ENCODE data around the gene ADH5. TPM values are rescaled to one million over a fixed set of nuclear protein-coding genes. Genes with fewer than 3 reads are reported as not detected.
"Not testable (repeated sequence)": the region's sequence is repeated elsewhere in the genome, so short reads cannot be mapped to it uniquely, and the experiment has no call there.

Gene ADH5
- total and polyA plus RNA-seq, 2 donors (not counting 1 experiment from before 2014, with no cell fraction given), result 23.9 to 65.6 TPM

- Histone ChIP-seq H2AFZ (ENCODE audit: insufficient read depth, low read depth, low read length, poor library complexity, severe bottlenecking) (no peak overlapping the region), H3K4me3 (ENCODE audit: control extremely low read depth in 1 of 5, extremely low read depth in 1 of 5, insufficient read depth in 1 of 5, low read depth in 2 of 5, low read length in 4 of 5) (no peak overlapping the region), H3K4me2 (replicated peaks; ENCODE audit: low read depth, low read length, poor library complexity, severe bottlenecking) (no peak overlapping the region), H3K9me3 (ENCODE audit: control extremely low read depth in 1 of 3, control insufficient read depth in 2 of 3, insufficient read depth in 1 of 3, low read length in 2 of 3) (no peaks in the 10 kb centered on the region), H3K27me3 (replicated peaks in 1 of 4; ENCODE audit: control extremely low read depth in 1 of 4, control insufficient read depth in 3 of 4, insufficient read depth in 4 of 4, low read length in 3 of 4) (no peaks in the 10 kb centered on the region), H3K9ac (ENCODE audit: low read length) (no peak overlapping the region), H3K36me3 (replicated peaks in 1 of 2; ENCODE audit: control extremely low read depth in 1 of 2, control insufficient read depth in 1 of 2, extremely low read depth in 1 of 2, insufficient read depth in 2 of 2, low read length in 1 of 2) (peaks cover 6 to 54% of the 10 kb centered on the region in 2 experiments), H3K27ac (ENCODE audit: low read length in 2 of 2) (no peak overlapping the region), H3K79me2 (ENCODE audit: control insufficient read depth, insufficient read depth, low read length) (no peaks in the 10 kb centered on the region), H3K4me1 (ENCODE audit: control insufficient read depth in 2 of 2, insufficient read depth in 2 of 2, low read length in 2 of 2) (no peaks in the 10 kb centered on the region), H4K20me1 (ENCODE audit: control insufficient read depth, insufficient read depth, low read length, poor library complexity, severe bottlenecking) (no peaks in the 10 kb centered on the region)
- no peak for TF ChIP-seq EZH2 (IDR thresholded peaks at IDR 0.05; ENCODE audit: borderline replicate concordance, insufficient read depth, low read depth, low read length, poor library complexity, severe bottlenecking)
- H3K27ac Mint-ChIP-seq, result peak overlapping the region; percentile 20
- H3K4me1 Mint-ChIP-seq, result no peaks in the 10 kb centered on the region
- CTCF ChIA-PET, result no interaction called here
- no peak overlapping the region for H3K4me3 Mint-ChIP-seq
- intact Hi-C loops (cut with micrococcal nuclease), result no loop called here
- no peak for ATAC-seq (ENCODE audit: low read depth)
- no peak for DNase-seq
- no peaks in the 10 kb centered on the region for H3K9me3 Mint-ChIP-seq (ENCODE audit: insufficient read depth)
- no peaks in the 10 kb centered on the region for H3K27me3 Mint-ChIP-seq
- POLR2A ChIA-PET, result no interaction called here
- WGBS (ENCODE audit: insufficient coverage), result no CpG with 5 or more reads among the region's 5 CpGs
These were observed 17.4 kb downstream of the ADH5 start for GRCh38 chr4:99071159-99071558.

- WGBS (ENCODE audit: insufficient coverage), result no CpG with 5 or more reads among the region's 1 CpG
- H3K36me3 ChIP-seq (replicated peaks in 1 of 2; ENCODE audit: control extremely low read depth in 1 of 2, control insufficient read depth in 1 of 2, extremely low read depth in 1 of 2, insufficient read depth in 2 of 2, low read length in 1 of 2), result peaks cover 8 to 24% of the 10 kb centered on the region in 2 experiments
- no peaks in the 10 kb centered on the region for H3K9me3 ChIP-seq (ENCODE audit: control extremely low read depth in 1 of 3, control insufficient read depth in 2 of 3, insufficient read depth in 1 of 3, low read length in 2 of 3)
These were observed 21.0 kb downstream of the ADH5 start for GRCh38 chr4:99067617-99068016.

GRCh38 chr4:99065521-99065920 lies 23.1 kb downstream of the ADH5 start:
- WGBS (ENCODE audit: insufficient coverage), result no CpG with 5 or more reads among the region's 2 CpGs
- H2AFZ ChIP-seq (ENCODE audit: insufficient read depth, low read depth, low read length, poor library complexity, severe bottlenecking); H3K27ac Mint-ChIP-seq; POLR2A ChIA-PET; H3K27me3 Mint-ChIP-seq; ATAC-seq (ENCODE audit: low read depth); H3K4me2 ChIP-seq (replicated peaks; ENCODE audit: low read depth, low read length, poor library complexity, severe bottlenecking); H3K4me3 ChIP-seq (ENCODE audit: control extremely low read depth in 1 of 5, extremely low read depth in 1 of 5, insufficient read depth in 1 of 5, low read depth in 2 of 5, low read length in 4 of 5); H3K9me3 Mint-ChIP-seq (ENCODE audit: insufficient read depth); H3K4me3 Mint-ChIP-seq; DNase-seq; H3K9ac ChIP-seq (ENCODE audit: low read length); H3K9me3 ChIP-seq (ENCODE audit: control extremely low read depth in 1 of 3, control insufficient read depth in 2 of 3, insufficient read depth in 1 of 3, low read length in 2 of 3); H4K20me1 ChIP-seq (ENCODE audit: control insufficient read depth, insufficient read depth, low read length, poor library complexity, severe bottlenecking); H3K27ac ChIP-seq (ENCODE audit: low read length in 2 of 2); intact Hi-C loops (cut with micrococcal nuclease); H3K4me1 ChIP-seq (ENCODE audit: control insufficient read depth in 2 of 2, insufficient read depth in 2 of 2, low read length in 2 of 2); H3K79me2 ChIP-seq (ENCODE audit: control insufficient read depth, insufficient read depth, low read length); H3K27me3 ChIP-seq (replicated peaks in 1 of 4; ENCODE audit: control extremely low read depth in 1 of 4, control insufficient read depth in 3 of 4, insufficient read depth in 4 of 4, low read length in 3 of 4); H3K4me1 Mint-ChIP-seq: not testable (repeated sequence)
- CTCF ChIA-PET, result interaction anchor here (1.3 kb wide), 1 partner anchor 9 kb away, joined by 5 read pairs; no protein-coding TSS in a partner anchor
- peaks cover 8 to 19% of the 10 kb centered on the region in 2 experiments for H3K36me3 ChIP-seq (replicated peaks in 1 of 2; ENCODE audit: control extremely low read depth in 1 of 2, control insufficient read depth in 1 of 2, extremely low read depth in 1 of 2, insufficient read depth in 2 of 2, low read length in 1 of 2)

More at GRCh38 chr4:99067617-99068016, 21.0 kb downstream of the ADH5 start:
- ChIA-PET POLR2A (no interaction called here), CTCF (interaction anchor here (0.9 to 1.5 kb wide), 2 partner anchors 12 kb away, joined by 3 to 6 read pairs; no protein-coding TSS in a partner anchor)
- intact Hi-C loops (cut with micrococcal nuclease), result no loop called here
- no peaks in the 10 kb centered on the region for H4K20me1 ChIP-seq (ENCODE audit: control insufficient read depth, insufficient read depth, low read length, poor library complexity, severe bottlenecking)
- no peak overlapping the region for H3K4me2 ChIP-seq (replicated peaks; ENCODE audit: low read depth, low read length, poor library complexity, severe bottlenecking)
- H3K4me3 Mint-ChIP-seq, result no peak overlapping the region
- H3K4me1 ChIP-seq (ENCODE audit: control insufficient read depth in 2 of 2, insufficient read depth in 2 of 2, low read length in 2 of 2), result no peaks in the 10 kb centered on the region
- H2AFZ ChIP-seq (ENCODE audit: insufficient read depth, low read depth, low read length, poor library complexity, severe bottlenecking), result no peak overlapping the region
- DNase-seq (no peak), ATAC-seq (ENCODE audit: low read depth) (no peak)
- no peaks in the 10 kb centered on the region for H3K27me3 Mint-ChIP-seq
- H3K9me3 Mint-ChIP-seq (ENCODE audit: insufficient read depth), result no peaks in the 10 kb centered on the region
- H3K27ac Mint-ChIP-seq, result no peak overlapping the region
- H3K4me3 ChIP-seq (ENCODE audit: control extremely low read depth in 1 of 5, extremely low read depth in 1 of 5, insufficient read depth in 1 of 5, low read depth in 2 of 5, low read length in 4 of 5), result no peak overlapping the region
- no peaks in the 10 kb centered on the region for H3K4me1 Mint-ChIP-seq
- H3K27ac ChIP-seq (ENCODE audit: low read length in 2 of 2), result no peak overlapping the region
- TF ChIP-seq CTCF (IDR thresholded peaks at IDR 0.05) (no peak), EZH2 (IDR thresholded peaks at IDR 0.05; ENCODE audit: borderline replicate concordance, insufficient read depth, low read depth, low read length, poor library complexity, severe bottlenecking) (no peak)
- no peaks in the 10 kb centered on the region for H3K79me2 ChIP-seq (ENCODE audit: control insufficient read depth, insufficient read depth, low read length)
- H3K27me3 ChIP-seq (replicated peaks in 1 of 4; ENCODE audit: control extremely low read depth in 1 of 4, control insufficient read depth in 3 of 4, insufficient read depth in 4 of 4, low read length in 3 of 4), result no peaks in the 10 kb centered on the region
- no peak overlapping the region for H3K9ac ChIP-seq (ENCODE audit: low read length)
